ENCODE measurements around the gene KLF2.

Gene KLF2

GRCh38 chr19:16364231-16364865, 39.7 kb downstream of the KLF2 start:
- no peak for DNase-seq (ENCODE audit: low read depth)

- DNase-seq (ENCODE audit: low read depth), result no peak
Measured at GRCh38 chr19:16365300-16365996, 40.8 kb downstream of the KLF2 start.

DNA sequence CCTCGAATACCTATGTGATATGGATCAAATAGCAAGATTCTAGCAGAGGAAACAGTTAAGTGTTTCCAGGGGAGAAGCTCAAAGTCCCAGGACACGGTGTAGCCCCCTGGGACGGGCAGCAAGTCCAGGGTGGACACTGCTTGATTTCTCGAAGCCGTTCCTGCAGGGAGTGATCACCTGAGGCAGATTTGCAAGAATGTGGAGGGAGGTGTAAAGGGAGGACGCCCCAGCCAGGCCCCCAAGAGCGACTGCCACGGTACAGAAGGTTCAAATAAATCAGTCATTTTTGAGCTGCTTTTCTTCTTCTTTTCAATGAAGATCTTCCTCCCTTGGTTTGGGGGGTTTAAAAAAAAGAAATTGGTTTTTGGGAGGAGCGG, 41.4 kb downstream of the KLF2 start:
- no peak for DNase-seq (ENCODE audit: low read depth)

GRCh38 chr19:16366433-16367260, 42.0 kb downstream of the KLF2 start:
- DNase-seq (ENCODE audit: low read depth), result no peak

- no peak for DNase-seq (ENCODE audit: low read depth)
Measured at GRCh38 chr19:16367261-16367683, 42.6 kb downstream of the KLF2 start.

- no peak for DNase-seq (ENCODE audit: low read depth)
Measured at GRCh38 chr19:16368385-16369305, 44.0 kb downstream of the KLF2 start.

- no peak for DNase-seq (ENCODE audit: low read depth)
Measured at GRCh38 chr19:16369306-16369663, 44.7 kb downstream of the KLF2 start.

DNA sequence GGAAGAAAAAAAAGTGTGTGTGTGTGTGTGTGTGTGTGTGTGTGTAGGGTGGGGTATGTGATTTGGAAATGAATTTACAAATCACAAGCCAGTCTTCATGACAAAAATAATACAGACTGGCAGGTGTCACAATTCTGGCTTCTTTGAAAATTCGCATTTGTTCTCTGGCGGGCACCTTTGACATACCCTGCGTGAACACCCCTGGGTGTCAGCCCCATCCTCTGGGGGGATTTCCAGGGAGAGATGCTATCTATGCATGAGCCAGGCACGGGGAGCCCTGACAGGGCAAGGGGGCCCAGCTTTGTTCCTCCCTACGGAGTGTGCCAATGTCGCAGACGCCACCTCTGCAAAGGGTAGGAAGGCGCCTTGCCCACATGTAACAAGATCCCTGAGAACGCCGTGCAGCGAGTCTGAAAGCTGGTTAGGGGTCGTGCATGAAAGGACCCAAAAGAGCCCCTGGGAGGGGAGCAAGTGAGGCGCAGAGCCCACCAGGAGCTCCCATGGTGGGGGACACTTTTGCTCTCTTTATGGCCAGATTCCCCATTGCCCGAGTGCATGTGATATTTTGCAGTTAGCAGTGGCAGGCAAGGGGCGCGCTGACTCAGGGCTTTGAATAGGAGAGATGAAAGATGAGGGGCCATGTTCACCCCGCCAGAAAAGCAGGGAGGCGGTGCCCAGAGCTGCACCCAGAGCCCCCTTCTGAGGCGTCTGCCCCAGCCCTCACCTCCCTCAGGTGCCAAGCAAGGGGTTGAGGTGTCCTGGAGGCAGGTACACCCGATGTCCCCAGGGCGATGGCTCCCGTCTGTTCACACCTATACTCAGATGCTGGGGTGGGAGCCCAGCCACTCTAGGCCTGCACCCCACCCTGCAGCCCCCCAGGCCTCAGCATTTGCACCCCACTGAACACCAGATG, 45.3 kb downstream of the KLF2 start:
- DNase-seq (ENCODE audit: low read depth), result no peak

DNA sequence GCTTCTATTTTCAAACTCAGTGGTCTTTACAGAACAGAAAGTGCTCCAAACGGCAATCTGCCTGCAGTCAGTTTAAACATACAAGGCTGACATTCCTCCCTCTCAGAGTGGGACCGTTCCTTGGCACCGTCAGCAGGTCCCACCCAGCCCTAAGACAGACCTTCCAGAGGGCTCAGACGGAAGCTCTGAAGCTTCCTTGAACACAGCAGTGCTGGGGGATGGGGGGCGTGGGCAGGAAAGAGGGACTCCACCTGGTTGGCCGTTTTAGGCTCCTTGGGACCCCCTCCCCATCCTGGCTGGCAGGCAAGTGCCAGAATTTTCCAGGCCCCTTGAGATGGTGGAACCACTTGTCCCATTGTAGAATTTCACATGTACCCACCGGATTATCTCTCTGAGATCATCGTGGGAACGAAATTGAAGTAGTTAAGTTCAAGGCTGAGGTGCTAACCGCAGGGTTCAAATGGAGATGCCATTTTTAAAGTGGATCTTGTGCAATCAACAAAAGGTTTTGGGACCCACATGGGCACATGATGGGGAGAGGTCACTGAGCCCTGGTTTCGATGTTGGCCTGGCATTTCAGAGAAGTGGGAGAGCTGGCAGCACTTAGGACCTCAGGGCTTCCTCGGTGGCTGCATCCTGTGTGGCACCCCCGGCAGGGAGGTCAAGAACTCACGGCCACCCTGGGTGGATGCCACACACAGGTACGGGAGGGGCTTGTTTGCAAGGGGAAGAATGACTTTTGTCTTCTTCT, 46.2 kb downstream of the KLF2 start:
- DNase-seq (ENCODE audit: low read depth), result no peak

DNA sequence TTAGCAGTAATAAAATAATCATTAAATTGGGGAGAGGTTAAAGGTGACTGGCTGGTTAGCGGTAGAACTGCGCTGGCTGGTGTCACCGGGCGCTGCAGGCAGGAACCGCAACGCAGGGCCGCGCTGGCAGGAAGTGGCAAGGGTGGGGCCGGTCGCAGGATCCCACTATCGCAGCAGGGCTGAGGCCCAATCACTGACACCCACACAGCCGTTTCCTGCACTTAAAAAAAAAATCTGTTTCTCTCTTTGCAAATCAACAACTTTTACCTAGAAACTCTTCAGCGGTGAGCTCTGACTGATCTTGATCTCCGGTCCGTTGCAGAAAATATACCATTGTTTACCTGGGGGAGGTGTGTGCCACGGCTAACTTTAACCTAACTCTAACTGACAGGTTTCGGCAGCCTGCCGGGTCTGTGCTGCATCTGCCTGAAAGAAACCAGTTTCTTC, 46.9 kb downstream of the KLF2 start:
- DNase-seq (ENCODE audit: low read depth), result no peak

DNA sequence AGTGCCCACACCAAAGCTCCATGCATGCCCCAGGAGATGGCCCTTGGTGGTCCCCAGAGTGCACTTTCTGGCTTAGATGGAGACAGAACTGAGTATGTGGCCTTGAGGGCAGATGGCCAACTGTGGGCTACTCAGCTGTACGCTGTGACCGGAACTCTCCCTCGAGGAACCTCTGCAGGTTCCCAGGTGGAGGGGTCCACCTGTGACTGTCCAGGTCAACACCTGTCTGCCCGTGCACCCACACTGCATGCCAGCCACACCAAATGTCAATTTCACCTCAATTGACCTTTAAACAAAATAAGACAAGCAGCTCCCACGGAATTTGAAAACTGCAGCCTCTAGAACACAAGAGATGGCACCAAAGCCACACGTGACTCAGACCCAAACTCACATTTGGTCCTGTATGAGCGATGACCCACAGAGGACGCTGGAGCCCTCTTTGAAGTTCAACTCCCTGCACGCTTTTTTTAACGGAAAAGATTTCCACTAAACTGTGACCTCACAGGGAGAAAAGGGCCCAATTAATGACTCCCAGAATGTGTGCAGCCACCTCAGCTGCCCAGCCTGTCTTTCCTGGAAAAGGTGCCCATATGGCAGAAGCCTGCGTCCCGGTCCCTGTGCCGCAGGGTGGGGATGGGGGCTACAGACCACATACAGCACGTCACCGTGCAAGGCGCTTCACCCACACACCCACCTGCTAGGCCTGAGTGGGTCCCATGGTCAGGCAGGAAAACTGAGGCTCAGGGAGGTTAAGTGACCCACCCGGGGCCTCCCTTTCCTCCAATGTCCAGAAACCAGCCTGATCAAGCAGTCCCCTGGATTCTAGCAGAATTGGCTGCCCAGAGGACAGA, 47.7 kb downstream of the KLF2 start:
- no peak for DNase-seq (ENCODE audit: low read depth)

DNA sequence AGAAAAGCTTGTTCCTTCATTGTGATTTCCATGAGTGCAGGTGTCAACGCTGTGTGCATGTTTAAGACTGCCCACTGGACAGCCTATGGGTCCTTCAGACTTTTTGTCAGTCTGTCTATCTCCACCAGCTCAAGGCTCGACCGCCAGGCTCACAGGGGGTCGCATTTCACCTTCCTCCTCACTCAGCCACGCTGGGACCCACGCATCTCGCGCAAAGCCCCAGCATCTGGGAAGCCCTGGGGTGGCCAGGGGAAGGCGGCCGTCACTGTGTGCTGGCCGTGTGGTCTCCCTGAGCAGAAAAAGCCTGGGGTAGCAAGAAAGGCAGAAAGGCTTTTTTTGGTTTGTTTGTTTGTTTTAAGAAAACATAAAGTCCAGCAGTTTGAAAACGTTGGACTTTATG, 48.5 kb downstream of the KLF2 start:
- DNase-seq (ENCODE audit: low read depth), result no peak

GRCh38 chr19:16373532-16373931, 48.9 kb downstream of the KLF2 start:
- DNase-seq (ENCODE audit: low read depth), result peak; percentile 34

DNA sequence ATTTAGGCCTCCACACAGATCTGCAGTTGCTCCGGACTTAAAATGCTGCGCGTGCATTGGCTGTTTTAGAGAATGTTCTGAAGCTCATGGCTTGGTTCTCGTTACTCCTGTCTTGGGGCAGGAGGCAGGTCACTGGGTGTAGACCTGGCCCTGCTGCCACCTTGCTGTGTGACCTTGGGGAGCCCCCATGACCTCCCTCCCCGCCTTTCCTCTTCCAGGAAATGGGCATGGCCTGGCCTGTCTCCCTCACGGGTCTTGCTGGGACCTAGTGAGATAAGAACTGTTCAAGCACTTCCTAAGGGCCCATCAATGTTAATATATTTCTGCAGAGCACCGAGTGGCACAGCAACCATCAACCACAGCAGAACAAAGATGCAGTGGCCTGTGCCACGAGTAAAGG, 49.4 kb downstream of the KLF2 start:
- DNase-seq (ENCODE audit: low read depth), result no peak

- DNase-seq (ENCODE audit: low read depth), result no peak
Measured at GRCh38 chr19:16374436-16374835, 49.8 kb downstream of the KLF2 start.

DNA sequence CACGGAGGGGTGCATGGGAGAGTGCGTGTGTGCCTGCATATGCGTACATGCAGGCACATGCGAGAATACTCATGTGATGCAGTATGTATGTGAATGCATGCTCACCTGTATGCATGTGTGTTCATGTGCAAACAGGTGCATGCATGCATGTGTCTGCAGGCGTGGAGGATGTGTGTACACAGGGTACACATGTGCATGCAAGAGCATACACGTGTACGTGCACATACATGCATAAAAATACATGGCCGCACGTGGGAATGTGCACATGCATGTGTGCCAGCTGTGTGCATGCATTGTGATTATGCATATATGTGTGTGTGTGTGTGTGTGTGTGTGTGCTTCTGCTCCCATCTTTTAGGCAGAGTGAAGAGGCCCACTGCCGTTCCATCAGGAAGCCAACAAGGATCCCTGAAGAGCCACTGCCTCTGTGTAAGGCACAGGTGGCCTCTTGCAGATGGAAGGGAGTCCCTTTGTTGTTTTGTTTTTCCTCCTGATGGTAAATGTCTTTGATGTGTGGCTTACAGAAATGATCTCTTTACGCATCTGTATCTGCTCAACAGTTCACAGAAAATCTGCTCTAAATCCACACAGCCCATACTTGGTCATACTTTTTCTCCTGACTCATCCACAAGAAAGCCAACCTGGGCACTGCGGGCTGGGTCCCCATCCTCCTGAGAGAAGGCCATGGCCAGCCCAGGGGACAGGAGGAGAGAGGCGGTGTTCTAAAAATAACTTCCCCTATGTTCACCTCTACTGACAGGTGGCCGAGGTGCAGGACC, 50.7 kb downstream of the KLF2 start:
- no peak for DNase-seq (ENCODE audit: low read depth)

DNA sequence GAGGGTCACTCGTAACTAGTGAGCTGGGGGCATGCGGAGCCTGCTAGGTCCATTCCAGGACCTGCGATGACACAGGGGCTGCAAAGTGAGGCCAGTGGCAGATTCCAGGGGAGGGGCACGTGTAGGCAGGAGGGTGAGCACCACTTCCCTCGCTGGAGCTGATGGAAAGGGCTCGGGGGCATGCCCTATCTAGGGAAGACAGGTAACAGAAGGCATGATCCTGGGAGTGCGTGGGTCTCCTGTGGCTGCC, 51.2 kb downstream of the KLF2 start:
- no peak for DNase-seq (ENCODE audit: low read depth)

DNA sequence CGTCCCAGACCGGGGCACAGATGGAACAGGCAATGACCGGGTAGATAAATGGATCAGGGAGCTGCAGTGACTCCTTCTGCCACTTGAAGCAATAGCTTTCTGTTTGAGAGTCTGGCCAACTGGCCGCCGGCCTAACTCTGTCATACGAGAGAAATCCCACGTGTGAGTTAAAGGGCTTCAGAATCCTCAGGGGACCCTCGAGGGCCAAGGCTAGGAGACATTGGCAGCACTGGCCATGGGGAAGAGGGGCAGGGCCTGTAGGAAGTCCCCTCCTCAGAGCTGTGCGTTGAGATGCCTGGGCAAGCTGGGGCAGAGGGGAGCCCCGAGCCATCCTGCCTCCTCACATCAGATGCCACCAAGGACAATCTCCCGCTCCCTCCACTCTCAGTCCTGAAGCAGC, 51.6 kb downstream of the KLF2 start:
- no peak for DNase-seq (ENCODE audit: low read depth)

DNA sequence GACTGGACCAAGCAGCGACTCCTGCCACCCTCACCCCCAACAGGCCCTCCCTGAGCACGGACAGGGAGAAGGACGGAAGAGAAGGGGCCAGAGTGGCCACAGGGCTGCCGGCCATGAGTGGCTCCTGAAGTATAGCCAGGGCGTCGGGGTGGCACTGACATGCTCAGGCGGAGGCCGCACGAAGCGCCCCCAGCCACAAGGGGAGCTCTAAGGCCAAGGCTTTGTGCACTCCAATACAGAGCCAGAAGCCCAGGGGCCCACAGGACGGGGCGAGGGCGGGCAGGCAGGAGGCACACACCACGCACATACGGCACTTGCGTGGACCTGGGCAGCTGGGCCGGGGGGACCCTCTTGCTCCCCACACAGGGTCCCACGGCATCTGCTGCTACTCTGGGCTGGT, 52.0 kb downstream of the KLF2 start:
- no peak for DNase-seq (ENCODE audit: low read depth)
